ENCODE results near the gene STEAP3. TPM values are rescaled to one million over a fixed set of nuclear protein-coding genes. Genes with fewer than 3 reads are reported as not detected.

Gene STEAP3
- total RNA-seq, 1 donor from 2014 or later: 38.8 TPM

DNA sequence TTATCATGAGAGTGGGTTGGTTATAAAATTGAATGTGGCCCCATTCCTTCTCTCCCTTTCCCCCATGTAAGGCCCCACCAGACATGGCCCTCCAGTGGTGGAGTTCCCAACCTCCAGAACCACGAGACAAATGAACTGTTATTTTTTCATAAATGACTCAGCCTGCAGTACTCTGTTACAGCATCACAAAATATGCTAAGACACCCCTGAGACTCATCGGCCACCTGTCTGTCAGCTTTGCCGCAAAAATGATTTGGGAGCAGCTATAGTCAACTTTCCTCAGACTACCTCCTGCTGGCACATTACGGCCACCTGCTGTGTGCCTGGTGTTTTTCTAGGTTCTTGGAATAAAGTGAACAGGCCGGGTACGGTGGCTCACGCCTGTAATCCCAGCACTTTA, 43.6 kb upstream of the STEAP3 start:
- Histone ChIP-seq H3K36me3 (ENCODE audit: insufficient read depth, low read length) (no peaks in the 10 kb centered on the region), H3K4me2 (ENCODE audit: low read length) (no peak overlapping the region), H2AFZ (ENCODE audit: low read depth, low read length) (no peak overlapping the region), H3K4me3 (ENCODE audit: insufficient read depth, low read depth, low read length) (no peak overlapping the region), H3K9ac (ENCODE audit: low read length) (no peak overlapping the region), H3K27ac (ENCODE audit: low read depth, low read length) (no peak overlapping the region), H3K27me3 (ENCODE audit: insufficient read depth, low read length) (no peaks in the 10 kb centered on the region), H3K4me1 (ENCODE audit: insufficient read depth, low read length) (peaks cover 5% of the 10 kb centered on the region), H4K20me1 (ENCODE audit: insufficient read depth, low read length) (no peaks in the 10 kb centered on the region), H3K79me2 (ENCODE audit: insufficient read depth, low read length) (no peaks in the 10 kb centered on the region), H3K9me3 (ENCODE audit: insufficient read depth, low read depth, low read length) (no peaks in the 10 kb centered on the region)
- DNase-seq (ENCODE audit: low read depth) (no peak), FAIRE-seq (no peak)
- peaks cover 1% of the 10 kb centered on the region for H3K9me3 Mint-ChIP-seq (ENCODE audit: unreplicated experiment)
- no peak overlapping the region for H3K27ac Mint-ChIP-seq (ENCODE audit: unreplicated experiment)
- H3K4me3 Mint-ChIP-seq (ENCODE audit: unreplicated experiment): no peak overlapping the region
- H3K36me3 Mint-ChIP-seq (ENCODE audit: low read depth, unreplicated experiment): no peaks in the 10 kb centered on the region
- H3K27me3 Mint-ChIP-seq (ENCODE audit: low read depth, unreplicated experiment): peaks cover 22% of the 10 kb centered on the region
- TF ChIP-seq EZH2 (IDR thresholded peaks at IDR 0.05; ENCODE audit: insufficient read depth, low read length): no peak
- TF ChIP-seq, protein P1, sequence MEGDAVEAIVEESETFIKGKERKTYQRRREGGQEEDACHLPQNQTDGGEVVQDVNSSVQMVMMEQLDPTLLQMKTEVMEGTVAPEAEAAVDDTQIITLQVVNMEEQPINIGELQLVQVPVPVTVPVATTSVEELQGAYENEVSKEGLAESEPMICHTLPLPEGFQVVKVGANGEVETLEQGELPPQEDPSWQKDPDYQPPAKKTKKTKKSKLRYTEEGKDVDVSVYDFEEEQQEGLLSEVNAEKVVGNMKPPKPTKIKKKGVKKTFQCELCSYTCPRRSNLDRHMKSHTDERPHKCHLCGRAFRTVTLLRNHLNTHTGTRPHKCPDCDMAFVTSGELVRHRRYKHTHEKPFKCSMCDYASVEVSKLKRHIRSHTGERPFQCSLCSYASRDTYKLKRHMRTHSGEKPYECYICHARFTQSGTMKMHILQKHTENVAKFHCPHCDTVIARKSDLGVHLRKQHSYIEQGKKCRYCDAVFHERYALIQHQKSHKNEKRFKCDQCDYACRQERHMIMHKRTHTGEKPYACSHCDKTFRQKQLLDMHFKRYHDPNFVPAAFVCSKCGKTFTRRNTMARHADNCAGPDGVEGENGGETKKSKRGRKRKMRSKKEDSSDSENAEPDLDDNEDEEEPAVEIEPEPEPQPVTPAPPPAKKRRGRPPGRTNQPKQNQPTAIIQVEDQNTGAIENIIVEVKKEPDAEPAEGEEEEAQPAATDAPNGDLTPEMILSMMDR (IDR thresholded peaks at IDR 0.05; ENCODE audit: insufficient read depth, low read depth, low read length): no peak
- peaks cover 9% of the 10 kb centered on the region for H3K4me1 Mint-ChIP-seq (ENCODE audit: low read depth, unreplicated experiment)

DNA sequence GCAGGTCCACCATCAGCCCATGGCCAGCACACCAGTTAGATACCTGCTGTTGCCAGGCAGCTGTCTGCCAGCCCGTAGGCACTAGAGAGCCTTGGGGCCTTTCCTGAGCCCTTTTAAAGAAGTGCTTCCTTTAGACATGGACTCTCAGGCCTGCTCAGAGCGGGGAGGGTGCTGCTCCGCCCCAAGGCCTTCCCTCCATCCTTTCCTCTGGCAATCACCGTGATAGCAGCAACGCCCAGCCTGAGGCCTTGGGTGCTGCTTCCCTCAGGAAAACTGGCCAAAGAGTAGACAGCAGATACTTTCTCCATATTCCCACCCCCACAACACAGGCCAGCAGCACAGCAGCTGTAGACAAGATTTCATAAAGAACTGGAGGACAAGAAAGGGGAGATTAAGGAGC, 42.7 kb upstream of the STEAP3 start:
- no peak for TF ChIP-seq EZH2 (IDR thresholded peaks at IDR 0.05; ENCODE audit: insufficient read depth, low read length)
- TF ChIP-seq, protein P1 (IDR thresholded peaks at IDR 0.05; ENCODE audit: insufficient read depth, low read depth, low read length): no peak

DNA sequence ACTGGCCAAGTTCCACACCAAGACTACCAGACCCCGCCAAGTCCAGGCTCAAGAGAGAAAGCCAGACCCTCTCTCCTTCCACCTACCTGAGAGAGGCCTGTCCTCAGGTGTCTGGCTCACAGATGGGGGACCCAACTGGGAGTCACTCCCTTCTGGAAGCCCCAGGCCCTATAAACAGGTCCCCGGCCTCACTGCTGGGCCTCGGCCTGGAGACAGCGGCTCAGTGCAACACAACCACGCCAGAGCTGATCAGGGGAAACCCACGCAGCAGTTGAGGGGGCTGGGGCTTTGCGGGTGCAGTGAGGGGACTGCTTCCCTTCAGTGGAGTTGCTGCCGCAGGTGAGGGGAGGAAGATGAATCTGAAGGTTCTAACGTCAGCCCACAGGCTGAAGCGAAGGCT, 42.2 kb upstream of the STEAP3 start:
- H3K4me3 Mint-ChIP-seq (ENCODE audit: unreplicated experiment): no peak overlapping the region
- H3K9ac ChIP-seq (ENCODE audit: low read length): no peak overlapping the region
- no peaks in the 10 kb centered on the region for H3K27me3 ChIP-seq (ENCODE audit: insufficient read depth, low read length)
- no peak for DNase-seq (ENCODE audit: low read depth)
- H3K4me2 ChIP-seq (ENCODE audit: low read length): no peak overlapping the region
- no peak overlapping the region for H3K27ac Mint-ChIP-seq (ENCODE audit: unreplicated experiment)
- H3K36me3 Mint-ChIP-seq (ENCODE audit: low read depth, unreplicated experiment): no peaks in the 10 kb centered on the region
- FAIRE-seq: no peak
- H3K27me3 Mint-ChIP-seq (ENCODE audit: low read depth, unreplicated experiment): peaks cover 19% of the 10 kb centered on the region
- peaks cover 9% of the 10 kb centered on the region for H3K4me1 Mint-ChIP-seq (ENCODE audit: low read depth, unreplicated experiment)
- TF ChIP-seq, protein P1 (IDR thresholded peaks at IDR 0.05; ENCODE audit: insufficient read depth, low read depth, low read length): no peak
- TF ChIP-seq EZH2 (IDR thresholded peaks at IDR 0.05; ENCODE audit: insufficient read depth, low read length): no peak
- no peak overlapping the region for H3K4me3 ChIP-seq (ENCODE audit: insufficient read depth, low read depth, low read length)
- no peaks in the 10 kb centered on the region for H3K9me3 ChIP-seq (ENCODE audit: insufficient read depth, low read depth, low read length)
- H3K4me1 ChIP-seq (ENCODE audit: insufficient read depth, low read length): peaks cover 5% of the 10 kb centered on the region
- no peaks in the 10 kb centered on the region for H3K79me2 ChIP-seq (ENCODE audit: insufficient read depth, low read length)
- no peak overlapping the region for H2AFZ ChIP-seq (ENCODE audit: low read depth, low read length)
- H4K20me1 ChIP-seq (ENCODE audit: insufficient read depth, low read length): no peaks in the 10 kb centered on the region
- H3K36me3 ChIP-seq (ENCODE audit: insufficient read depth, low read length): no peaks in the 10 kb centered on the region
- no peak overlapping the region for H3K27ac ChIP-seq (ENCODE audit: low read depth, low read length)
- H3K9me3 Mint-ChIP-seq (ENCODE audit: unreplicated experiment): peaks cover 1% of the 10 kb centered on the region

More for the DNA sequence above, 42.7 kb upstream of the STEAP3 start:
- H3K27ac Mint-ChIP-seq (ENCODE audit: unreplicated experiment): no peak overlapping the region
- DNase-seq (ENCODE audit: low read depth) (no peak), FAIRE-seq (no peak)
- no peaks in the 10 kb centered on the region for H3K36me3 Mint-ChIP-seq (ENCODE audit: low read depth, unreplicated experiment)
- H3K9ac ChIP-seq (ENCODE audit: low read length): no peak overlapping the region
- H3K9me3 Mint-ChIP-seq (ENCODE audit: unreplicated experiment): peaks cover 1% of the 10 kb centered on the region
- H3K4me3 ChIP-seq (ENCODE audit: insufficient read depth, low read depth, low read length): no peak overlapping the region
- H4K20me1 ChIP-seq (ENCODE audit: insufficient read depth, low read length): no peaks in the 10 kb centered on the region
- H3K4me1 Mint-ChIP-seq (ENCODE audit: low read depth, unreplicated experiment): peaks cover 9% of the 10 kb centered on the region
- H3K36me3 ChIP-seq (ENCODE audit: insufficient read depth, low read length): no peaks in the 10 kb centered on the region
- no peak overlapping the region for H3K4me2 ChIP-seq (ENCODE audit: low read length)
- H3K27me3 Mint-ChIP-seq (ENCODE audit: low read depth, unreplicated experiment): peaks cover 19% of the 10 kb centered on the region
- no peak overlapping the region for H3K27ac ChIP-seq (ENCODE audit: low read depth, low read length)
- H3K4me3 Mint-ChIP-seq (ENCODE audit: unreplicated experiment): no peak overlapping the region
- H3K79me2 ChIP-seq (ENCODE audit: insufficient read depth, low read length): no peaks in the 10 kb centered on the region
- H2AFZ ChIP-seq (ENCODE audit: low read depth, low read length): no peak overlapping the region
- no peaks in the 10 kb centered on the region for H3K27me3 ChIP-seq (ENCODE audit: insufficient read depth, low read length)
- no peaks in the 10 kb centered on the region for H3K9me3 ChIP-seq (ENCODE audit: insufficient read depth, low read depth, low read length)
- H3K4me1 ChIP-seq (ENCODE audit: insufficient read depth, low read length): peaks cover 5% of the 10 kb centered on the region

All from astrocyte (in vitro differentiated cells and primary cell).